Transverse colon (tissue), 4 donors: Measurements from ENCODE around the gene SERPINA3.

Experiments
- EP300 ChIP-seq: sonication (generic); formaldehyde crosslinking; IDR thresholded peaks from one replicate; pipeline ENCODE4 v1.6.1; 2017; ENCODE audit warnings: antibody characterized with exemption, low read depth
- POLR2A ChIP-seq: fragments of 450-650 bp; IDR thresholded peaks from one replicate; pipeline ENCODE4 v1.6.1; 2016; ENCODE audit warnings: antibody characterized with exemption, mild to moderate bottlenecking, moderate library complexity
- POLR2AphosphoS5 ChIP-seq, 3 donors: sonication (generic); formaldehyde crosslinking; IDR thresholded peaks; one replicate each; pipeline ENCODE4 v1.6.1; 2016; ENCODE audit warnings: antibody characterized with exemption in 3 of 3
- TF ChIP-seq, protein P1 (sequence below), 5 experiments: fragments of 200-600 bp in 3 of 5; fragments of 450-650 bp in 2 of 5; sonication (generic) in 3 of 5; IDR thresholded peaks; 1 replicate in 2 of 5; 2 replicates in 3 of 5; pipeline ENCODE4 v1.5.1; 2016 to 2017; ENCODE audit warnings: antibody characterized with exemption in 5 of 5, inconsistent platforms in 3 of 5, mild to moderate bottlenecking in 2 of 5, moderate library complexity in 1 of 5

GRCh38 chr14:94623856-94624499, 11.8 kb downstream of the SERPINA3 start:
- TF ChIP-seq, protein P1, sequence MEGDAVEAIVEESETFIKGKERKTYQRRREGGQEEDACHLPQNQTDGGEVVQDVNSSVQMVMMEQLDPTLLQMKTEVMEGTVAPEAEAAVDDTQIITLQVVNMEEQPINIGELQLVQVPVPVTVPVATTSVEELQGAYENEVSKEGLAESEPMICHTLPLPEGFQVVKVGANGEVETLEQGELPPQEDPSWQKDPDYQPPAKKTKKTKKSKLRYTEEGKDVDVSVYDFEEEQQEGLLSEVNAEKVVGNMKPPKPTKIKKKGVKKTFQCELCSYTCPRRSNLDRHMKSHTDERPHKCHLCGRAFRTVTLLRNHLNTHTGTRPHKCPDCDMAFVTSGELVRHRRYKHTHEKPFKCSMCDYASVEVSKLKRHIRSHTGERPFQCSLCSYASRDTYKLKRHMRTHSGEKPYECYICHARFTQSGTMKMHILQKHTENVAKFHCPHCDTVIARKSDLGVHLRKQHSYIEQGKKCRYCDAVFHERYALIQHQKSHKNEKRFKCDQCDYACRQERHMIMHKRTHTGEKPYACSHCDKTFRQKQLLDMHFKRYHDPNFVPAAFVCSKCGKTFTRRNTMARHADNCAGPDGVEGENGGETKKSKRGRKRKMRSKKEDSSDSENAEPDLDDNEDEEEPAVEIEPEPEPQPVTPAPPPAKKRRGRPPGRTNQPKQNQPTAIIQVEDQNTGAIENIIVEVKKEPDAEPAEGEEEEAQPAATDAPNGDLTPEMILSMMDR (IDR thresholded peaks at IDR 0.05), result no peak
- no peak for TF ChIP-seq EP300
- TF ChIP-seq POLR2A, result no peak
- no peak for TF ChIP-seq POLR2AphosphoS5 (IDR thresholded peaks at IDR 0.05)
